GM12801 (cell line): Measurements from ENCODE around the gene FATE1.

Source experiments
- CTCF ChIP-seq: IDR thresholded peaks from one replicate; pipeline ENCODE4 v1.5.1; 2011; ENCODE audit warnings: control low read depth; ENCODE audit not compliant: insufficient read length; ENCODE audit errors: extremely low read depth

FATE1 gene

DNA sequence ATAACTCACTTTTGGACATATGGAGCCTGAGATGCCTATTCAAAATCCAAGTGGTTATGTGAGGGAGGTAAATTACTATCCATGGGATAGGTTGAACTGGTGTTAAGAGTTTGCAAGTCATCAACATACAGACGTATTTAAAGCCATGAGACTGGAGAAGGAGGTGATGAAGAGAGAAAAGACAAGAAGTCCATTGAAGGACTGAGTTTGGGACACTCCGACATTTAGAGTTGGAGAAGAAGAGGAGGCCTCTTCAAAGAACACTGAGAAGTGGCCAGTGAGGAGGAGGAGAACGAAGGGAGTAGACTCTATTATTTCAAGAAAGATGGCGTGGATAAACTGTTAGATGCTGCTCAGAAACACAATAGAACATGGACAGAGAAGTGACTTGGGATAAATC lies 18.6 kb downstream of the FATE1 start, which contains the start of gene CNGA2:
TSS of gene CNGA2 (plus strand) at position 301 of the 400 bp plus-strand sequence. CDS start 3,738 bp downstream, outside the sequence.
- TF ChIP-seq CTCF: no peak

- no peak for TF ChIP-seq CTCF
Observed at GRCh38 chrX:151735219-151735618, 19.4 kb downstream of the FATE1 start.

GRCh38 chrX:151736685-151737084 lies 20.9 kb downstream of the FATE1 start:
- TF ChIP-seq CTCF: no peak

- no peak for TF ChIP-seq CTCF
Observed at GRCh38 chrX:151737494-151737893, 21.7 kb downstream of the FATE1 start.

DNA sequence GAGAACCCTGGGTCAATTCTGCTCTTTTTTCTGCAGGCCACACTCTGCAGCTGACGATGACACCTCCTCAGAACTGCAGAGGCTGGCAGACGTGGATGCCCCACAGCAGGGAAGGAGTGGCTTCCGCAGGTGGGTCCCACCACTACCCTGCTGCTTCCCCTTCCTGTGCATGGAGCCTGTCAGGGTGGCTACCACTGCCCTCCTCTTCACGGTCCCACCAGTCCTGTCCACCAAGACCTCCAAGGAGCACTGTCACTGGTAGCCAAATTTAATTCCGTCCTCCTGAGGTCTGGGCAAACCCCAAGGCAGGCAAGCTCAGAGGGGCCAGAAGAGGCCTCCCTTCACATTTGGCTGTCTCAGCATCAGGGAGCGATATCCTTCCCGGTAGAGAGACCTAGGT lies 22.9 kb downstream of the FATE1 start:
- no peak for TF ChIP-seq CTCF

GRCh38 chrX:151741606-151742005 lies 25.8 kb downstream of the FATE1 start:
- TF ChIP-seq CTCF: no peak

DNA sequence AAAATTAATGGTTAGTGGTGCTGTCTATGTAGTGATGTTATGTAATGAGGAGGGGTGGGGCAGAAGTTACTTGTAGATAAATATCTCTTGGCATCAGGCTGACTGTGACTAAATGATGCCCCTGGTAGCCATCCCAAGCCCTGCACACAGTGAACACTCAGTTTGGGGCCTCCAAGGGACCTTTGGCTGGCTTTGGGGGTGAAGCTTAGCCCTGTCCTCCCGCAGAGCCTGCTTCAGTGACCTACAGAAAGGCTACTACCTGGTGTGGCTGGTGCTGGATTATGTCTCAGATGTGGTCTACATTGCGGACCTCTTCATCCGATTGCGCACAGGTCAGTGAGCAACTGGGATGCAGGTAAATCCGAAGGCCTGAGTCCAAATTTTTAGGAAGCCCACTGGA lies 26.5 kb downstream of the FATE1 start:
- no peak for TF ChIP-seq CTCF
